ENCODE data around the gene POGZ.
"Not testable (repeated sequence)": the region's sequence is repeated elsewhere in the genome, so short reads cannot be mapped to it uniquely, and the experiment has no call there.

The POGZ gene

GRCh38 chr1:151407304-151407703 is 52.0 kb downstream of the POGZ start:
- DNase-seq, result no peak

GRCh38 chr1:151406176-151406575 is 53.1 kb downstream of the POGZ start:
- no peak for DNase-seq

DNA sequence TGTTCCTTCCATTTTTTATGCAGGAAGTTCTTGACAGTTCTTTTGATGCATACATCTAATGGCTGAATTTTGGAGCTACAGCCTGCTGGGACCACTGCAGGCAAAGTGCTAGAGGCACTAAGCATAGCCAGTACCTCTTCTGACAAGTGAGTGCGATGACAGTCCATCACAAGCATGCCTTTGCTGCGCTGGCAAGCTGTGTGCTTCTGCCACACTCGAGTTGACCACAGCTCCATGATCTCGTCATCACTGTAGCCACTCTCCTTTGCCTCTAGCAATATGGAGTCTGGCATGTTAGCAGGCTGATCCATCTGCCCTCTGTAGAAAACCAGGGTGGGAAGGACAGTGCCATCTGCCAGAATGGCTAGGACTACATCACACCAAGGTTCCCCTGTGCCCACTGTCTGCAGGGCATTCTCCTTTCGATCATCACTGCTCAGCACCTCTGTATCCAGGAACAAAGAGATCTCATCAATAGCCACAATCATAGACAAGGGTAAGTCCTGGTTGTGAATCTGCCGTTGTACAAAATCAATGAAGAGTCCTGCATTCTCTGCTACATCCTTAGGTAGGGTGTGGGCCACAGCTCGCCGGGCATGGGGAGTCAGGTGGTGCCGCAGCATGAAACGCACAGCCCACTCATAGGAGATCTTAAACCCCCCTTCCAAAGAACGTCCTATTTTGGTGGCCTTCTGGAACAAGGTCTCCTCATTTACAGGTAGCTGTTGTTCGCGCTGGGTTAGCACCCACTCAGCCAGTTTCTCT is 53.9 kb downstream of the POGZ start:
- DNase-seq, result no peak

GRCh38 chr1:151403612-151404011 is 55.7 kb downstream of the POGZ start:
- no peak for DNase-seq

DNA sequence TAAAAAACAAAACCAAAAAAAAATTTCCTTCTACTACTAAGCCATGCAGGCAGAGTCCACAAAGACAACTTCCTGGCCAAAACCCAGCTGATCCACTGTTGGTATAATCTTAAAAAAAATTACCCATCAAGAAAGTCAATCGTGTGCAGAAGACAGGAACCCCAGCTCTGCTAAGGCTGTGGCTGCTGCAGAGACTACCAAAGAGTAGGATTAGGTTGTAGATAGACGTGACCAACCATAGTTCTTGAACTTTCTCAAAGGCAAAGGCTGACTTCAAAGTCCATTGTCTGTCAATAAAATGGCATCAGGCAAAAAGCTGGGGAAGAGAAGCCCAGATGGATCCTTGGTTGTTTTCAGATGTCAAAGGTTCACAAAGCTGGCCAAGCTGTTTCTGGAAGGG is 56.5 kb downstream of the POGZ start:
- no peak for DNase-seq

GRCh38 chr1:151401860-151402259 is 57.4 kb downstream of the POGZ start:
- DNase-seq, result no peak

- DNase-seq, result no peak
Observed at GRCh38 chr1:151401125-151401788, 58.0 kb downstream of the POGZ start.

DNA sequence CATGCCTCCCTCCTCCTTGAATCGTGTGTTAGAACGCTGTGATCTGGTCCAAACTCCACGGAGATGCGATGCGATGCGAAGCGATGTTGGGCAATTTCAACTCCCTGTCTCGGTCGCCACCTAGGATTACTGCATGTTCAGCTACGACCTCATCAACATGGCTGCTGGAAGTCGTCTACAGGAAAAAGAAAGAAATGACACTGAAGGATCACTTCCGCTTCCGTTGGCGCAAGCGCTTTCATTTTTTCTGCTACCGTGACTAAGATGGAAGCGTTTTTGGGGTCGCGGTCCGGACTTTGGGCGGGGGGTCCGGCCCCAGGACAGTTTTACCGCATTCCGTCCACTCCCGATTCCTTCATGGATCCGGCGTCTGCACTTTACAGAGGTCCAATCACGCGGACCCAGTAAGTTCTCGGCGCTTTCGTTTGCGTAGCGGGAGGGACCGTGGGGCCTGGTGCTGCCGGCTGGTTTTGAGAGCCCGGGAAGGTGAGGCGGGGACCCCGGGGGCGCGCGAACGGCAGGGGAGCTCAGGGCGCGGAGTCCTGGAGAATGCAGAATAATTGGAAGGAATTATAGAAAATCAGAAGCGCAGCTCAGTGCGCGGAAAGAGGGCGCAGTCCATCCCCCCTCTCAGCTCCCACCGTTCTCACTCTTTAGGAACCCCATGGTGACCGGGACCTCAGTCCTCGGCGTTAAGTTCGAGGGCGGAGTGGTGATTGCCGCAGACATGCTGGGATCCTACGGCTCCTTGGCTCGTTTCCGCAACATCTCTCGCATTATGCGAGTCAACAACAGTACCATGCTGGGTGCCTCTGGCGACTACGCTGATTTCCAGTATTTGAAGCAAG is 59.7 kb downstream of the POGZ start, which contains the start of gene PSMB4:
PSMB4 (plus strand) TSS at position 250 of the 848 bp plus-strand sequence; CDS start at position 265, 15 bp downstream.
- DNase-seq, result peak; percentile 93

- DNase-seq, result not testable (repeated sequence)
Observed at GRCh38 chr1:151396265-151396664, 63.0 kb downstream of the POGZ start.

- no peak for DNase-seq
Observed at GRCh38 chr1:151393583-151393982, 65.7 kb downstream of the POGZ start.

- no peak for DNase-seq
Observed at GRCh38 chr1:151391079-151391563, 68.2 kb downstream of the POGZ start.

DNA sequence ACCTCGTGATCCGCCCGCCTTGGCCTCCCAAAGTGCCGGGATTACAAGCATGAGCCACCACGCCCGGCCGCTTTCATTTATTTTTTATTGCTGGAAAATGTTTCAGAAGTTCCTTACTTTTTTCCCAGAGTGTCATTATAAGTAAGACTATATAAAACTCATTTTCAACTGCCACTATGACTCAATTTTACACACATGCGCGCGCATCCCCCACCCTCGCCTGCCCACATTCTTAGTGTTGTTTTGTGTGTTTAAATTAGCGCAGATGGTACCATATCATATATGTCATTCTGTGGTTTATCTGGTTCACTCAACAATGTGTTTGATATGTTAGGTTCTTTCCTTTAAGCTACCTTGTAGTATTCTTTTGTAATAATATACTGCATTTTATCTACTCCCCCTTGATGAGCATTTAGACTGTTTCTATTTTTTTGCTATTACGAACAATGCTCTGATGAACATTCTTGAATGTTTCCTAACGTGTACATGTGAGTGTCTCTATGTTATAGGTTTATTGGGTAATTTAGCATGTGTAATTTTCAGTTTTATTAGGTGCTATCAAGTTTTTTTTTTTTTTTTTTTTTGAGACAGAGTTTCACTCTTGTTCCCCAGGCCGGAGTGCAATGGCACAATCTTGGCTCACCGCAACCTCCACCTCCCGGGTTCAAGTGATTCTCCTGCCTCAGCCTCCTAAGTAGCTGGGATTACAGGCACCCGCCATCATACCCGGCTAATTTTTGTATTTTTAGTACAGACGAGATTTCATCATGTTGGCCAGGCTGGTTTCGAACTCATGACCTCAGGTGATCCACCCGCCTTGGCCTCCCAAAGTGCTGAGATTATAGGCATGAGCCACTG is 68.8 kb downstream of the POGZ start:
- DNase-seq, result not testable (repeated sequence)

GRCh38 chr1:151386002-151386401 is 73.3 kb downstream of the POGZ start:
- no peak for DNase-seq

GRCh38 chr1:151384584-151384983 is 74.7 kb downstream of the POGZ start:
- DNase-seq, result no peak

- peak; percentile 19 for DNase-seq
Observed at GRCh38 chr1:151377150-151377884, 82.0 kb downstream of the POGZ start.

DNA sequence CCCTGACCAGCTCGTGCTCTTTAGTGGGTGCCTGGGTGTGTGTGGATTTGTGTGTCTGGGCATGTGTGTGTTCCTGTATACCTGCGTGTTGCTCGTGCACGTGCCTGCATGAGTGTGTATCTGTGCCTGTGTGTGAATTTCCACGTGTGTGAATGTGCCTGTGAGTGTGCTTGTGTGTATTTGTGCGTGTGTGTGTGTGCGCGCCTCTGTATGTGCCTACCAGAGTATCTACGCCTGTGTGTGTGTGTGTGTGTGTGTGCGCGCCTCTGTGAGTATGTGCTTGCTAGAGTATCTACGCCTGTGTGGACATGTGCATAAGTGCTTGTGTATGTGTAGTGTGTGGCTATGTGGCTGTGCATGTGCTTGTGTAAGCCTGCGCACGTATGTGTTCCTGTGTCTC is 86.1 kb downstream of the POGZ start:
- no peak for DNase-seq

- peak; percentile 91 for DNase-seq
Observed at GRCh38 chr1:151372058-151372934, 87.0 kb downstream of the POGZ start, which contains the start of gene SELENBP1. SELENBP1 (minus strand) TSS chr1:151372705; CDS start chr1:151372641, 64 bp downstream.

DNA sequence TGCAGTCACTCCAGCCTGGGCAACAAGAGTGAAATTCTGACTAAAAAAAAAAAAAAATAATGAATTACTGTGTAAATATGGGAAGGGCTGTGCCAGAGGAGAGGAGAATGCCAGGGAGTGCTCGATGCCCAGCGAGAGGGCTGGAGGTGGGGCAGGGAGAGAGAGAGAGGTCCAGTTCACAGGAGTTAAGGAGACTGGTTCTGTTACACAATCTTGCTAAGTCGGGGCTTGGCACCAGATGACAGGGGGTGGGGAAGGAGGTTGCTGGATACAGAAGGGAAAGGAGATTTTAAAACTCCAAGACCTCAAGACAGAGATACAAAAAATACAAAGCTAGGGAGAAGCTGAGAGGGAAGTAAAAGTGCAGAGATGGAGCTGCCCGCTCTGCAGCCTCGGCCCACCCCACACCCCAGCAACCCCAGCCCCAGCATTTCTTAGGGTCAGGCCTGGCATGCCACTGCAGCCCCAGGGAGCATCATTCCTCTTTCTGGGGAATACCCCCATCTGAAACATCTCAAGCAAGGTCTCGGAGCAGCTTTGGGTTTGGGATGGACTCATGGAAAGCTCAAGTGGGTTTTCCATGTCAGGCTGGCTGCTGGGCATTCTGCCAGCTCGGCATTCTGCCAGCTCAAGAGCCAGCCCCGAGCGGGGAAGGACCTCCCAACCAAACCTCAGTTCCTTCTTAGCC is 87.8 kb downstream of the POGZ start:
- DNase-seq, result peak; percentile 88

GRCh38 chr1:151370211-151370911 is 88.9 kb downstream of the POGZ start:
- DNase-seq, result no peak
